HG02763 (cell line): ENCODE measurements around the gene RHOH.

ENCODE experiments used
- ATAC-seq: cut with Tn5 transposase; IDR thresholded peaks from one replicate; pipeline ENCODE4 v1.9.1; 2021; ENCODE audit warnings: mild to moderate bottlenecking, moderate library complexity; ENCODE audit not compliant: unreplicated experiment

RHOH gene

GRCh38 chr4:40187386-40187906 is 9.4 kb upstream of the RHOH start:
- ATAC-seq, result no peak

GRCh38 chr4:40190019-40190418 is 6.8 kb upstream of the RHOH start:
- no peak for ATAC-seq

GRCh38 chr4:40190465-40190864 is 6.4 kb upstream of the RHOH start:
- ATAC-seq, result no peak

GRCh38 chr4:40190880-40191815 is 5.7 kb upstream of the RHOH start:
- ATAC-seq, result no peak

GRCh38 chr4:40192114-40193015 is 4.5 kb upstream of the RHOH start:
- peak; percentile 46 for ATAC-seq

GRCh38 chr4:40193016-40193571 is 3.7 kb upstream of the RHOH start:
- ATAC-seq, result peak; percentile 34

- no peak for ATAC-seq
Measured at GRCh38 chr4:40193578-40193977, 3.3 kb upstream of the RHOH start.

GRCh38 chr4:40194602-40195161 is 2.1 kb upstream of the RHOH start:
- ATAC-seq, result no peak

GRCh38 chr4:40195182-40196177 is 1.4 kb upstream of the RHOH start:
- ATAC-seq, result no peak

GRCh38 chr4:40196272-40196671 is 559 bp upstream of the RHOH start:
- no peak for ATAC-seq

- ATAC-seq, result no peak
Measured at GRCh38 chr4:40197879-40198689, 1.3 kb downstream of the RHOH start.

GRCh38 chr4:40199179-40199670 is 2.4 kb downstream of the RHOH start:
- no peak for ATAC-seq

- ATAC-seq, result peak; percentile 43
Measured at GRCh38 chr4:40199999-40200874, 3.4 kb downstream of the RHOH start.

GRCh38 chr4:40200875-40201801 is 4.3 kb downstream of the RHOH start:
- no peak for ATAC-seq

- ATAC-seq, result no peak
Measured at GRCh38 chr4:40201898-40202297, 5.1 kb downstream of the RHOH start.

GRCh38 chr4:40202474-40202873 is 5.6 kb downstream of the RHOH start:
- no peak for ATAC-seq
